Fibroblast of lung (primary cell): ENCODE data around the gene C1QTNF12.

ENCODE experiments used
- CTCF ChIP-seq, 2 donors: IDR thresholded peaks in 1 of 2; conservative IDR thresholded peaks in 1 of 2; 1 replicate in 1 of 2; 2 replicates in 1 of 2; pipeline ENCODE4 v1.5.1; 2011 to 2012; ENCODE audit warnings: low read length in 2 of 2, control low read depth in 1 of 2, inconsistent platforms in 1 of 2, low read depth in 1 of 2, mild to moderate bottlenecking in 1 of 2
- EZH2 ChIP-seq: IDR thresholded peaks from 2 replicates; pipeline ENCODE4 v1.5.1; 2012; ENCODE audit warnings: low read length, control low read depth, mild to moderate bottlenecking; ENCODE audit errors: missing control alignments

GRCh38 chr1:1270813-1271212 lies 24.3 kb upstream of the C1QTNF12 start:
- TF ChIP-seq EZH2, result no peak
- no peak for TF ChIP-seq CTCF (conservative IDR thresholded peaks at IDR 0.05 in 1 of 2, IDR thresholded peaks at IDR 0.05 in 1 of 2; ENCODE audit: low read depth in 1 of 2, low read length in 2 of 2)
